TTC549 (cell line): ENCODE measurements around the gene KRT6B.
"Not testable (repeated sequence)": the region's sequence is repeated elsewhere in the genome, so short reads cannot be mapped to it uniquely, and the experiment has no call there.

Experiments used
- FAIRE-seq: peaks from 2 replicates; lab custom pipeline; 2012; peaks lifted over from hg19 to GRCh38; lab: Jason Lieb, UNC

The KRT6B gene

DNA sequence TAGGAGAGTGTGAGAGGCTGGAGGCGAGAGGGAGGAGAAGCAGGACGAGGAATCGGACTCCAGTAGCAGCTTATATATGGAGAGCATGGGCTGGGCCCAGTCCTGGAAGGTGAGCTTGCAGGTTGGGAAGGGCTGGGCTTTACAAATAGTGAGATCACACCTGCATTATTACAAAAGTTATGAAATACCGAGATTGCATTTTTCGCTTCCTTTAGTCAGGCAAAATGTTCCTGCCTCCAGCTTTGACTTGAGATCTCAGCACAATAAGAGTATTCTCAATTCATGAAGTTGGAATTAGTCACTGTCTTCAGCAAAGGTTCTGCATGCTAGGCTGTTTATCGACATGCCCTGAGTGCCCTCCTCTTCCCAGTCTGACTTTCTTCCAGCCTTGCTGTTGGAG is at the start of gene KRT6B:
Gene KRT6B, minus strand, starts transcription at position 46 of the 400 bp plus-strand sequence. CDS start 68 bp downstream, outside the sequence.
- no peak for FAIRE-seq

DNA sequence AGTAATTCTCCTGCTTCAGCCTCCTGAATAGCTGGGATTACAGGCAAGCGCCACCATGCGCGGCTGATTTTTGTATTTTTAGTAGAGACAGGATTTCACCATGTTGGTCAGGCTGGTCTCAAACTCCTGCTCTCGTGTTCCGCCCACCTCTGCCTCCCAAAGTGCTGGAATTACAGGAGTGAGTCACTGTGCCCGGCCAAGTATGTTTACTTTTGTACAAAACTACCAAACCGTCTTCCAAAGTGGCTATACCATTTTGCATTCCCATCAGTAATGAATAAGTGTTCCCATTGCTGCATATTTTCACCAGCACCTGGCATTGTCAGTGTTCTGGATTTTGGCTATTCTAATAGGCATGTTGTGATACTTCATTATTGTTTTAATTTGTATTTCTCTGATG is 49.5 kb upstream of the KRT6B start:
- FAIRE-seq = no peak

DNA sequence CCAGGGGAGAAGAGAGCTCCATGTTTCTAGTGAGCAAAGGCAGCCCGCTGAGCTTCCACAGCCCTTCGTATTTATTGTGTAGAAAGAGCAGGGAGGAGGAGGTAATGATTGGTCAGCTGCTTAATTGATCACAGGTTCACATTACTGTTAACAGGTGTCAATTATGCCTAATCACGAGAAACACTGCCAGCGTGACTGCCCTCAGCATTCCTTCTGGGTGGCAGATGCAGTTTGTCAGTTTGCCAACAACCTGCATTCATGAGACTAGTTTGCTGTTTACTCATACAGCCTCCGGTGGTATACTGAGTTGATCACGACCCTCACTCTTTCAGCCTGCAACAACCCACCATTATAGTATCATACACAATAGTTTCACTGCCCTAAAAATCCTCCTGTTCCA is 48.6 kb upstream of the KRT6B start:
- FAIRE-seq = not testable (repeated sequence)

DNA sequence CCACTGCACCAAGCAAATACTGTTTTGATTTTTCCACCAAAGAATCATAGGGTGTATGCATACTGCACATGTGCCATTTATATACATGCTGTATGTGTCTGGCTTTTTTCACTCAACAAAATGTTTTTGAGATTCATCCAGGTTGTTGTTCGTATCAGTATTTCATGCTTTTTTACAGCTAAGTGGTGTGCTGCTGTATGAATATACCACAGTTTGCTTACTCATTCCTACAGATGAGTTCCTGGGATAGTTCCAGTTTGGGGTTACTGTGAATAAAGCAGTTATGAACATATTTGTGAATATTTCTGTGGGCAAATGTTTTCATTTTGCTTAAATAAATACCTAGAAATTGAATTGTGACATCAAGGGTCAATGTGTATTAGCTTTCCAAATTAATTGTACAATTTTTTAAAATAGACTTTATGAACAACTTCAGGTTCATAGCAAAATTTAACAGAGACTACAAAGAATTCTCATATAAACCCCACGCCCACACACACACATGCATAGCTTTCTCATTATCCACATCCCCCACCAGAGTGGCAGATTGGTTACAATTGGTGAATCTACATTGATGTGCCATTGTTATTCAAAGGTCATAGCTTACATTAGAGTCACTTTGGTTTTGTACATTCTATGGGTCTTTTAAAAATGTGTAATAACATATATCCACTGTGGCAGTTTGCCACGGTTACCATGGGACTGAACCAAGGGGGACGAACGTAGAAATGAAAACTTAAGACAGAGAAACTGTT is 48.0 kb upstream of the KRT6B start:
- FAIRE-seq = no peak

DNA sequence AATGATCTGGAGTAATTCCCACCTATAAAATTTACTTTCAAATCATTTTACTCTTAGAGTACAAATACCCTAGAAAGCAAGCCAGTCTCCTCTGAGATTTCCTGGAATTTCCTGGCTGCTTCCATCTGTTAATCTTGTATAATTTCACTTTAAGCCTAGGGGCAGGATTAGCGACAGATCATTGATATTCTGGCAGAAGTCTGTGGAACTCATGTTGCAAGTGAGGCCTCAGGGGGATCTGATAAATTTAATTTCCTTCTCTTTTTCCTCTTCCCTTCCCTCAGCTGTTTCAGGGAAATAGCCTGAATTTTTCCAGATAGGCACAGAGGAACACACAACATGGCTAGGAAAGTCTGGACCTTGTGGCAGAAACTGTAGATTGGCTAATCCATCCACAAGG is 47.0 kb upstream of the KRT6B start:
- no peak for FAIRE-seq

DNA sequence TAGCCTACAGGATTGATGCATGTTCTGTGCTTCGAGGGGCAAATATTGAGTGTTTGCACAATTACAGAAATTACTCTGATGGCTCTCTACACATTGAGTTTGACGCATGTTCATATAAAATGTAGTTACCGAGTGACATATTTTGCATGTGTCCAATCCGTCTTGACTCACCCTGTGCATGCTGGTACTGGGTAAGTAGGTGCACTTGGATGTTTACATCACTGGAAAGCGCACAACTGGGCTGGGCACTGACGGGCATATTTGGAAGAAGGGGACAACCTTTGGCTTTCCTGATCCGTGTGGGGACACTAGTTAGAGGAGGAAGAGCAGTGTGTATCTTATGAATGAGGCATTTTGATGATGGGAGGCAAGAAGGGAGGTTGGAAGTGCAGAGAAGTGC is 46.0 kb upstream of the KRT6B start:
- no peak for FAIRE-seq

DNA sequence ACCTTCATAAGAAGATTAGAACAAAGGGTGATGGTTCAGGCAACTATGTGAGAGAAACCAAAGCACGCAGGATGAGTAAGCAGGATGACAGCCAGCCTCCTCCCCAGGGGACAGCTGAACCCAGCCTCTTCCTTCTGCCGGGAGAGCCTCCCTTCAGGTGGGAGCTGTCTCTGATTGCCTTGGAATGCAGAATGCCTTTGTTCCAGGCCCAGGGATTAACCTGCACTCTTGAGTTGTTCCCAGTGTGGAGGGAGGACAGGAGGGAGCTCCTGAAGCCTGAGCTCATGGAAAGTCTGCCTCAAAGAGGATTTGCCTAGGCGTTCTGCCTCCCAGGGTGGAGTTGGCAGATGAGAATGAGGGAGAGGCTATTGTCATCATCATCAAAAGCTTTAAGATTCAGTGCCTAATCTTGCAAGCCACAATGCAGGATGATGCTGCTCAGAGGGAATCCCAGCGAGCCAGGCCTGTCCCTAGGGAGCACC is 44.7 kb upstream of the KRT6B start:
- FAIRE-seq = no peak

DNA sequence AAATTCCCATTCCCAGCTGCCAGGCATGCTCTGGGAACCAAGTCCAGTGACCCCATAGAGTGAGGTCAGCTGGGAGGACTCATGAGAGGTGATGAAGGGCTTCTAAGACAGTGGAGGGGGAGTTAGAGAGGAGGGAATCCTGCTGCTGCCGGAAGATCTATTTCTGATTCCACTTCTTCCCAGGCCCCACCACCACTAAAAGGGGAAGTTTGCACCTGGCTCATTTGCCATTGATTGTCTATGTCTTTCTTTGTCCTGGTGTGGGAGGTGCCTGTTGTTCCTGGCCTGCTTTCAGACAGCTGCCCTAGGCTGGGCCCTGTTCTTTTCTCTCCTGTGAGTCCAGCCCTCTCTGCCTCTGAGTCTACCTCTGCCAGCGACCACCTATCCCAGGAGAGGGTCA is 44.1 kb upstream of the KRT6B start:
- no peak for FAIRE-seq

DNA sequence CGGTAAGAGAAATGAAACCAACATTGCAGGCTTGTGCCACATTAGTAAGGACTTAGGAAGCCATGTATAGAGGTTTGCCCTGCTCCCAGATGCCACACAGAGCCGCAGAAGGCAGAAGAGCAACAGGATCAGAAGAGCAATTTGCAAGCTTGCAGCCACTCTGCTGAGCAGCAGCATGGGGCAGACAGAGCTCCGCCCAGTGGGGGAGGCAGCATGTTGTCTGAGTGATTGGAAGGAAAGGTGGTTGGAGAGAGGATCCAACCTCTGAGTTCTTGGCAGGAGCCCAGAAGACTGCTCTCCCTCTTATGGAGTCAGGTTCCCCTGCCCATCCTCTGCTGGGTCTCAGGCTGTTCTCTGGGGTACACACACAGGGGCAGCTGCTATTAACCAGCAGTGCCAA is 43.4 kb upstream of the KRT6B start:
- FAIRE-seq = no peak

DNA sequence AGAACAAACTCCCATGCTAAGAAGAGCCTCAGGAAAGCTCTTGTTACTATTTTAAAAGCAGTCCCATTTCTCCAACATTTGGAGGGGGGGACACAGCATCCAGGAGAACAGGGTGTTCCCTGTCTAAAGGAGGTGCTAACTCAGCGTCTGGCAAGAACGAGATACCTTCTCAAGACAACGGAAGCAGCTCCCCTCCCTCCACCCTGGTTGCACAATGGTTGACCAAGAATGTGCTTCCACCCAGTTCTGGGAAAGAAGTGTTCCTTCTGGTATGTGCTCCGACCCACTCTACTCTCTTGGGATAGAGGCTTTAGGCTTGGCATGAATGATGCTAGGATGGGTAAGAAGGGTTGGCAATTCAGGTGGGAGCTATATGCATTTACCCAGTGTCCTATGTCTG is 42.6 kb upstream of the KRT6B start:
- no peak for FAIRE-seq

DNA sequence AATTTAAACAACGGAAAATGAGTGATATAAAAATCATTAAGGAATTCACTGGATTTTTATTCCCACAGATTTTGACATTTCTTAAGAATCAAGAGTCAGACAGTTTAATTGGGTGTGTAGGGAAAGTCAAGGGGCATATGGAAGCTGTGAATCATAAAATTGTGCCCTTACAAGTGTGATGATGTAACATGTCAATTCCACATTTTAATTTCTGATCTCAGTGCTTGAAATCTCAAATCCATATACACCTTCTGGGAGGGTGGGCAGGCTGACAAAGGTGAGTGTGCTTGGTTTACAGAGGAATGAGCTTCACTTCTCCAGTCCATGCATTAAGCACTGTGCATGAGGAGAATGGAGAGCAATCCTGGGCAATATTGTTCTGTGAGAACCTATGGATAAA is 42.2 kb upstream of the KRT6B start:
- no peak for FAIRE-seq

DNA sequence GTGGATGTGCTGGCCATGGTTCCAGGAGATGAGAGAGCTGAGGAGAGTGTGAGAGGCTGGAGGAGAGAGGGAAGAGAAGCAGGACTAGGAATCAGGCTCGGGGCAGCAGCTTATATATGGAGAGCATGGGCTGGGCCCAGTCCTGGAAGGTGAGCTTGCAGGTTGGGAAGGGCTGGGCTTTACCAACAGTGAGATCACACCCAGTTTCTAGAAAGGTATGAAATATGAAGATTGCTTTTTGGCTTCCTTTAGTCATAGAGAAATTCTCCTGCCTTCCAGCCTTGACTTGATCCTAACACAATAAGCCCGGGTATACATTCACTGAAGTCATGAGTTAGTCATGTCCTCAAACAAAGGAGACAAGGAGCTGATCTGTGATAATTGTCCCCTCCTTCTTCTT is 41.2 kb upstream of the KRT6B start, which contains the start of gene KRT6A:
Gene KRT6A, minus strand, starts transcription at position 86 of the 400 bp plus-strand sequence. Its CDS starts 69 bp downstream, at position 17.
- FAIRE-seq = no peak

DNA sequence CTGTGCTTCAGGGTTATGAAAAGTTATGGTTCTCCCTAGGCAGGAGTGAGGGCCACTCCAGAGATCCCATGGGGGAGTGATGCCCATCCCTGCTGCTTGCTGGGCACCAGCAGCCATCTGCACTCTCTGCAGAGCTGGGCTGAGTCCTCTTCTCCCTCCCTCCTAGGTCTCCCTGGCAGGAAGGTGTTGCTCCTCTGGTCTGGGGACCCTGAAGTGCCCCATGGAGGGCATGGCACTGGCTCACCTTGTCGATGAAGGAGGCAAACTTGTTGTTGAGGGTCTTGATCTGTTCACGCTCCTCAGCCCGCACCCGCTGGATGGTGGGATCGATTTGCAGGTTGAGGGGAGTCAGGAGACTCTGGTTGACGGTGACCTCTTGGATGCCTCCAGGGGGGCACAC is 40.5 kb upstream of the KRT6B start:
- not testable (repeated sequence) for FAIRE-seq

DNA sequence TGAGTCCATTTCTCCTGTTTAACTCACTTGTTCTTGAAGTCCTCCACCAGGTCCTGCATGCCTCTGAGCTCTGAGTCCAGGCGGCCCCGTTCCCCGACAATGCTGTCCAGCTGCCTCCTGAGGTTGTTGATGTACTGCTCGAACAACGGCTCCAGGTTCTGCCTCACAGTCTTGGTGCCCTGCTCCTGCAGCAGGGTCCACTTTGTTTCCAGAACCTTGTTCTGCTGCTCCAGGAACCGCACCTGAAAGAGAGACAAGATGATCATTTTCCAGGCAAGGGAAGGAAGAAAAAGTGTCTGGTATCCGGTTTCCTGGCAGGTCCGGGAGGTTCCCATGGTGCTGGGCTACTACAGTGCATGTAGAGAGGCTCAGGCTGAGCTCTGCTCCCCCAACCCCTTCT is 39.5 kb upstream of the KRT6B start:
- not testable (repeated sequence) for FAIRE-seq

DNA sequence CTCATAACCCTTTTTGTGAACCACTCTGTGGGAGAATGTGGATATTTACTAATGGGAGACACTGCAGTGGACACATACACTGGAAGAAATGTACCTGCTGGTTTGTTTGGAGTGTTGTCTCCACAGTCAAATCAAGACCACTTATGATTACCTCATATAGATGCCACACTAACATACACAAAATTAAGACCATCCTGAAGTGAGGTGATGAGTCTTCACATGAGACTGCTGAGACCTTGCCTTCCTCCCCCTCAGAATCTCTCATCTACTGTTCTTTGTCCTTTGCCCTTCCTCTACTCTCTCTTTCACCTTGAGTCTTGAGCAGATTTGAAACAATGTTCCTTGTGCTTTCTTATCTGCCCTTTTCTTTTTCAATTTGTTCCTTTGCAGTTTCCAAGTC is 36.8 kb upstream of the KRT6B start:
- FAIRE-seq = no peak

DNA sequence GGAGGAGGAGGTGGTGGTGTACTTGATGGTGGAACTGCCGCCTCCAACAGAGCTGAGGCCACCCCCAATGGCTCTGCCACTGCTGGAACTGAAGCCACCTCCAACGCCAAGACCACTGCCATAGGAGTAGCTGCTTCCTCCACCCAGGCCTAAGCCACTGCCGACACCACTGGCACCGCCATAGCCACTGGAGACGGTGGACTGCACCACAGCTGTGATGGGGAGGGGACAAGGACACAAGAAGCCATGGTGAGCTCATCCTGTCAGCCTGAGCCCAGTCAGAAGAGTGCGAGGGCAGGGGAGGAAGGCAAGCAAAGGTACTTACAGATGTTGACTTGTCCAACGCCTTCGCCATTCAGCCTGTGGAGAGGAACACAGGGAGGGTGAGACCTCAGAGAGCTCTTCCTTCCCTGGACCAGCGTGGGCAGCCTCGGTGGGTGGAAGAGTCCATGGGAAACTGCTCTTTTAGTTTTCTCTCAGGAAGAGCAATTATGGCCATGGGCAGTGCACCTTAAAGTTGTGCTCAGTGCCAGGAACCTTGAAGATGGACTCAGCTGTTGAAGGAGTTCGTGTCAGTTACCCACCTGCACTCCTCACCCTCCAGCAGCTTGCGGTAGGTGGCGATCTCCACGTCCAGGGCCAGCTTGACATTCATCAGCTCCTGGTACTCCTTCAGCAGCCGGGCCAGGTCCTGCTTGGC is 35.9 kb upstream of the KRT6B start:
- not testable (repeated sequence) for FAIRE-seq

DNA sequence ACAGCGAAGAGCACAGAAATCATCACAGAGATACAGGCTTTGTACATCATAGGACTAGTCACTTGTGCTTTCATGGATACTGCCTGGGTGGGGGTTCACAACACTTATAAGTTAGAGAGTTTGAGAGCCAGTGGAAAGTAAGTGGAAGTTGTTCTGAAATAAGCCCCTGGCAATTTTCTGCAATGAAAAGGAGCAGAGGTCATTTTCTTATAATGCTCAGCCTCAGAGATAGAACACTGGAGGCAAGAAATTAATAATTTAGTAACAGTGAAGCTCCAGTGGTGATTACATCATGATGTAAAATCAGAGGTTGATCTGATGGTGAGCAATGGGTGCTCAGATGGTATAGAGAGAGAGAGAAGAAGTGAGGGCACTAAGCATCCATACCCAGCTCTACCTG is 35.3 kb upstream of the KRT6B start:
- FAIRE-seq = no peak

DNA sequence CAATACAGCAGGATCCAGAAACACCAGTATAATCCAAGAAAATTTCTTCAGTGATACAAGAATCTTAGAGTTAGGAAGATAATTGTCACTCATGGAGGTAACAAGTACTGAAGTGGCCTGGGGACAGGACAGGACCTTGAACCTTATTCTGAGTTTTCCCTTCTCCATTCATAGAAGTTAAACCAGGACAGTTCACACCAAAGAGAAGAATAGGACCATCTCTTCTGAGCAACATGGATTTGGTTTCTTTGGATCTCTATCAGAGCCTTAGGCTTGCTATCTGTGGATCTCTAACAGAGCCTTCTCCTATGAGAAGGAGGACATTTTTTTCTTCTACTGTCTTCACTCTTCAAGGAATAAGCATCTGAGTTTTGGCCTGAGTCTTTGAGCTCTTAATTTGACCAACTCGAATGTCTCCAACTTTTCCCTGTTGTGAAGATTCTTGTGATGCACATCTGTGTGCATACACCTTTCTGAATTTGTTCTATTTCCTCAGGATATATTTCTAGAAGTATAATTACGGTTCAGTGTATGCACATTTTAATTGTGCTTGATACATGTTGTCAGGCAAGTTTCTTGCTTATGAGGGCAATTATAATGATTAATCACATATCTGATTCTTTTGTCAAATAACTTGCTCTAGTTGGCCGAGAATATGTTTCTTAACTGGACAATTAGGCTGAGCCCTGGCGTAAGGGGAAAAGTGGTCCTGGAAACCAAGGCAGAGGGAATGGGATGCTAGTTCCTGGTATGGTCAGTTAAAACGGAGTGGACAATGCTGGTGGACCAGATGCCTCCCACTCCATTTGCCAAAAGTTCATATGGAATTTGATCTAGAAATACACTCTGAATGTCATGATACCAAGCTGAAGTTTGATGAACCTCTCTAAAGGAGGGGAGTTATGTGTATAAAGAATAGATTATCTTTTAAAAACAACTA is 34.5 kb upstream of the KRT6B start:
- no peak for FAIRE-seq

DNA sequence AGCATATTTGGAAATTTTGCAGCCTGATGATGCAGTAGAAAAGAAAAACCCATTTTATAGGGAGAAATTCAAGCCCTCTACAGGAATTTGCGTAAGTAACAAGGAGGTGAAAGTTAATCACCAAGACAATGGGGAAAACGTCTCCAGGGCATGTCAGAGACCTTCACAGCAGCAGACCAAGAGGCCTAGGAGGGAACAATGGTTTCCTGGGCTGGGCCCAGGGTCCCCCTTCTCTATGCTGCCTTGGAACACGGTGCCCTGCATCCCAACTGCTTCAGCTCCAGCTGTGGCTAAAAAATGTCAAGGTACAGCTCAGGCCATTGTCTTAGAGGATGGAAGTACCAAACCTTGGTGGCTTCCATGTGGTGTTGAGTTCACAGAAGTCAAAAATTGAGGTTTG is 28.1 kb upstream of the KRT6B start:
- FAIRE-seq = no peak

DNA sequence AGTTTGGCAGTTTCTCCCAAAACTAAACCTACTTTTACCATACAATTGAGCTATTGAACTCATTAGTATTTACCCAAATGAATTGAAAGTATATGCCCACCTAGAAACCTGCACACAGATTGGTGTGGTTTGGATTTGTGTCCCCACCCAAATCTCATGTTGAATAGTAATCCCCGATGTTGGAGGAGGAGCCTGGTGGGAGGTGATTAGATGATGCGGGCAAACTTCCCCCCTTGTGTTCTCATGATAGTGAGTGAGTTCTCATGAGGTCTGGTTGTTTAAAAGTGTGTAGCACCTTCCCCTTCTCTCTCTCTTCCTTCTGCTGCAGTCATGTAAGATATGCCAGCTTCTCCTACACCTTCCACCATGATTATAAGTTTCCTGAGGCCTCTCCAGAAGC is 25.7 kb upstream of the KRT6B start:
- no peak for FAIRE-seq

DNA sequence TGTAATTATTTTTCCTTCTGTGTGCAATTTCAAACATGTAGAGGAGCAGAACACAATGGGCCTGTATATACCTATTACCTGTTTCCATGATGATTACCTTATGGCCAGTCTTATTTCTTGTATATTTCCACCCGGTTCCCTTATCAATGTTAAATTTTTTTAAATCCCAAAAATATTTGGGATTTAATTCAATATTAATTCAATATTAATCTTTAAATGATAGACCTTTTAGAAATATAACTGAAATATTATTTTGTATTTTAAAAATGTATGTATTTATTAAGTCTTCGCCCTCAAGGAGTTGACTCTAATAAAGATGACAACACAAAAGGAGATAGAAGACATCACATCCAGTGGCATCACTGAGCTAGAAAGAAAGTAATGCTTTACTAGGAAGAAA is 22.3 kb upstream of the KRT6B start:
- no peak for FAIRE-seq

DNA sequence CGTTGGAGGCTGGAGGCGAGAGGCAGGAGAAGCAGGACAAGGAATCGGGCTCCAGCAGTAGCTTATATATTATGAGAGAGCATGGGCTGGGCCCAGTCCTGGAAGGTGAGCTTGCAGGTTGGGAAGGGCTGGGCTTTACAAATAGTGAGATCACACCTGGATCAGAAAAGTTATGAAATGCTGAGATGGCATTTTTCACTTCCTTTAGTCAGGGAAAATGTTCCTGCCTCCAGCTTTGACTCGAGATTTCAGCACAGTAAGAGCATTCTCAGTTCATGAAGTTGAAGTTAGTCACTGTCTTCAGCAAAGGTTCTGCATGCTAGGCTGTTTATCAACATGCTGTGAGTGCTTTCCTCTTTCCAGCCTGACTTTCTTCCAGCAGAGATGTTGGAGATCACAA is 21.8 kb upstream of the KRT6B start, which contains the start of gene KRT6C:
Gene KRT6C, minus strand, starts transcription at position 38 of the 400 bp plus-strand sequence. CDS start 68 bp downstream, outside the sequence.
- FAIRE-seq = no peak
